K562 (cell line): ENCODE results near the gene MATN1. TPM values are rescaled to one million over a fixed set of nuclear protein-coding genes. Genes with fewer than 3 reads are reported as not detected.

Experiments
- ATAC-seq: fragments of 200-7000 bp; cut with Tn5 transposase; 3 replicates; pipeline ENCODE4 v1.9.1; 2020; ENCODE audit warnings: moderate library complexity
- BruUV-seq: library from RNA; stranded (reverse); fragments of 400-500 nt; replicated peaks from 2 replicates; lab custom pipeline; 2021; lab: Mats Ljungman, UMichigan
- CTCF ChIA-PET: fragments of 300-600 bp; formaldehyde crosslinking; extraction: SDS; loops from one replicate; lab custom pipeline; 2021; ENCODE audit warnings: low intra/inter-chr PET ratio; lab: Yijun Ruan, JAX
- POLR2A ChIA-PET: fragments of 300-600, 350-650 bp; sonication (Branson Sonifier 250); formaldehyde crosslinking; extraction: SDS; loops from one replicate; lab custom pipeline; 2021; ENCODE audit warnings: antibody characterized with exemption, inconsistent platforms; lab: Yijun Ruan, JAX
- DNase-seq, 4 experiments: peaks; one replicate each; pipeline versions ENCODE4 v3.0.0 to v3.0.0-alpha.2; 2011 to 2018; ENCODE audit warnings: low spot score in 3 of 4, mixed read lengths in 3 of 4; ENCODE audit errors: extremely low read depth in 1 of 4
- FAIRE-seq: peaks from 2 replicates; lab custom pipeline; 2011; peaks lifted over from hg19 to GRCh38; lab: Jason Lieb, UNC
- H2AFZ ChIP-seq: 2 replicates; pipeline ENCODE4 v1.6.0; 2011; ENCODE audit warnings: low read depth, low read length, control low read depth, inconsistent platforms
- H3K27ac ChIP-seq: fragments of 200-600 bp; 3 replicates; pipeline ENCODE4 v1.8.0; 2011; ENCODE audit warnings: low read depth, mild to moderate bottlenecking, control low read depth, inconsistent platforms, low read length, moderate library complexity, mixed read lengths; ENCODE audit errors: extremely low read depth
- H3K27me3 ChIP-seq, 2 experiments: fragments of 300-600 bp in 1 of 2; 2 replicates in 1 of 2; 3 replicates in 1 of 2; pipeline versions ENCODE4 v1.6.0 to v1.8.0; 2011; ENCODE audit warnings: inconsistent platforms in 2 of 2, low read length in 2 of 2, mild to moderate bottlenecking in 1 of 2, mixed read lengths in 1 of 2, moderate library complexity in 1 of 2; ENCODE audit not compliant: control insufficient read depth in 2 of 2, insufficient read depth in 2 of 2
- H3K36me3 ChIP-seq: fragments of 300-600 bp; 3 replicates; pipeline ENCODE4 v1.8.0; 2011; ENCODE audit warnings: mild to moderate bottlenecking, low read length, inconsistent platforms; ENCODE audit not compliant: control insufficient read depth, insufficient read depth
- H3K4me1 ChIP-seq, 2 experiments: fragments of 200-600 bp in 1 of 2; replicated peaks in 1 of 2; 2 replicates in 1 of 2; 3 replicates in 1 of 2; pipeline versions ENCODE4 v1.5.1 to v1.8.0; 2011; ENCODE audit warnings: inconsistent platforms in 2 of 2, low read length in 2 of 2, mild to moderate bottlenecking in 1 of 2, mixed read lengths in 1 of 2, moderate library complexity in 1 of 2; ENCODE audit not compliant: control insufficient read depth in 2 of 2, insufficient read depth in 2 of 2
- H3K4me2 ChIP-seq: 2 replicates; pipeline ENCODE4 v1.6.1; 2011; ENCODE audit warnings: low read length, control low read depth, inconsistent platforms, mixed read lengths; ENCODE audit not compliant: insufficient read depth
- H3K4me3 ChIP-seq: fragments of 200-600 bp; sonication (generic), shearing (Covaris generic); 2 replicates; pipeline ENCODE4 v1.5.1; 2016; ENCODE audit warnings: control low read depth, inconsistent platforms
- H3K79me2 ChIP-seq: fragments of 200-600 bp; 3 replicates; pipeline ENCODE4 v1.8.0; 2011; ENCODE audit warnings: low read length, inconsistent platforms; ENCODE audit not compliant: control insufficient read depth, insufficient read depth
- H3K9ac ChIP-seq, 2 experiments: 2 replicates each; pipeline versions ENCODE4 v1.6.0 to v1.6.1; 2011; ENCODE audit warnings: low read depth in 2 of 2, low read length in 2 of 2, control low read depth in 1 of 2, inconsistent platforms in 1 of 2, mild to moderate bottlenecking in 1 of 2, mixed read lengths in 1 of 2; ENCODE audit not compliant: insufficient read depth in 1 of 2
- H3K9me1 ChIP-seq: one replicate; pipeline ENCODE4 v1.6.0; 2011; ENCODE audit warnings: inconsistent platforms, mild to moderate bottlenecking, low read length, moderate library complexity; ENCODE audit not compliant: control insufficient read depth, insufficient read depth
- H3K9me3 ChIP-seq: replicated peaks from 2 replicates; pipeline ENCODE4 v1.5.1; 2011; ENCODE audit warnings: low read depth, low read length, inconsistent platforms; ENCODE audit not compliant: control insufficient read depth, insufficient read depth
- H4K20me1 ChIP-seq: replicated peaks from 2 replicates; pipeline ENCODE4 v1.6.1; 2011; ENCODE audit warnings: low read length, inconsistent platforms, mixed read lengths; ENCODE audit not compliant: control insufficient read depth, insufficient read depth
- ATF7 ChIP-seq: fragments of 450-650 bp; IDR thresholded peaks from 2 replicates; pipeline ENCODE4 v1.7.1; 2014; ENCODE audit warnings: mild to moderate bottlenecking, moderate library complexity
- FOSL1 ChIP-seq: fragments of 200-800 bp; sonication (Bioruptor generic); conservative IDR thresholded peaks from 2 replicates; pipeline ENCODE4 v1.6.1; 2016; ENCODE audit warnings: missing genetic modification characterization, missing compliant biosample characterization
- JUN ChIP-seq, 2 experiments: sonication (generic) in 1 of 2; formaldehyde crosslinking in 1 of 2; IDR thresholded peaks; 2 replicates each; pipeline versions ENCODE4 v1.6.1 to v1.8.0; 2012 to 2022; ENCODE audit warnings: borderline replicate concordance in 2 of 2, mild to moderate bottlenecking in 2 of 2, improper control_type of control experiment in 1 of 2, low read depth in 1 of 2, low read length in 1 of 2, missing genetic modification reagents in 1 of 2
- MAZ ChIP-seq, 2 experiments: fragments of 450-650 bp in 1 of 2; sonication (generic) in 1 of 2; formaldehyde crosslinking; IDR thresholded peaks in 1 of 2; conservative IDR thresholded peaks in 1 of 2; 2 replicates each; pipeline versions ENCODE4 v1.4.0 to v1.5.0; 2020; ENCODE audit warnings: mild to moderate bottlenecking in 1 of 2, missing genetic modification reagents in 1 of 2
- NRF1 ChIP-seq, 2 experiments: fragments of 450-650 bp; IDR thresholded peaks in 1 of 2; conservative IDR thresholded peaks in 1 of 2; 2 replicates each; pipeline ENCODE4 v1.6.1; 2014; ENCODE audit warnings: mild to moderate bottlenecking in 2 of 2
- POLR2B ChIP-seq: fragments of 450-650 bp; IDR thresholded peaks from 2 replicates; pipeline ENCODE4 v1.6.1; 2018; ENCODE audit warnings: low read depth; ENCODE audit not compliant: partially characterized antibody
- RBFOX2 ChIP-seq: fragments of 200-400 bp; formaldehyde crosslinking; IDR thresholded peaks from 2 replicates; pipeline ENCODE4 v1.6.1; 2017; ENCODE audit warnings: low read depth, mild to moderate bottlenecking, low read length, moderate library complexity
- WHSC1 ChIP-seq: IDR thresholded peaks from one replicate; pipeline ENCODE4 v1.6.1; 2012; ENCODE audit warnings: low read length, control low read depth, inconsistent platforms
- ZNF197 ChIP-seq: fragments of 200-800 bp; sonication (Bioruptor generic); IDR thresholded peaks from 2 replicates; pipeline ENCODE4 v1.6.1; 2016; ENCODE audit warnings: low read depth, missing genetic modification characterization, missing compliant biosample characterization
- WGBS: fragments of 100-300 bp; shearing (Covaris generic); methylation state at CpG from one replicate; pipeline ENCODE4 v1.1.6; 2016; ENCODE audit warnings: low coverage, mixed read lengths; ENCODE audit not compliant: insufficient coverage; ENCODE audit errors: missing lambda C conversion rate; 5-methylcytosine and 5-hydroxymethylcytosine counted together
- in situ Hi-C: fragments of 300-500 bp; cut with MboI; formaldehyde crosslinking; loops from 4 replicates; pipeline ENCODE4 v1.15.0; 2018; ENCODE audit warnings: inconsistent platforms, mixed read lengths
- intact Hi-C: fragments of 100-400 bp; cut with micrococcal nuclease; formaldehyde crosslinking; loops from 2 replicates; pipeline ENCODE4 v1.14.2; 2022
- polyA plus RNA-seq, 8 experiments: library from polyadenylated mRNA; depleted of rRNA in 4 of 8; stranded (reverse) in 5 of 8; unstranded in 3 of 8; fragments of >200 nt; fragmentation: Nextera tagmentation in 2 of 8; fragmentation: Illumina TruSeq in 1 of 8; extraction: Ambion mirVana in 2 of 8; extraction: Trizol in 1 of 8; gene quantifications; 2 replicates each; pipeline versions ENCODE4 v1.2.1 to v1.2.3, GENCODE V29; 2011 to 2014; ENCODE audit warnings: inconsistent platforms in 1 of 8, missing spikeins in 1 of 8
- total RNA-seq, 7 experiments: library from RNA; depleted of rRNA in 6 of 7; stranded (reverse); fragments of >200 nt in 6 of 7; fragmentation: Illumina TruSeq in 2 of 7; extraction: Trizol in 2 of 7; gene quantifications; 2 replicates each; pipeline versions ENCODE4 v1.2.1 to v1.2.3, GENCODE V29; 2011 to 2021; ENCODE audit warnings: low replicate concordance in 1 of 7
- TF ChIP-seq, protein P1 (sequence below): fragments of 200-800 bp; sonication (Bioruptor generic); IDR thresholded peaks from 2 replicates; pipeline ENCODE4 v1.6.1; 2017; ENCODE audit warnings: missing genetic modification characterization, missing compliant biosample characterization
- TF ChIP-seq, protein P2 (sequence below), 2 experiments: fragments of 450-650 bp in 1 of 2; sonication (generic) in 1 of 2; formaldehyde crosslinking in 1 of 2; IDR thresholded peaks in 1 of 2; conservative IDR thresholded peaks in 1 of 2; 2 replicates each; pipeline versions ENCODE4 v1.6.1 to v1.8.1; 2016 to 2023; ENCODE audit warnings: mild to moderate bottlenecking in 2 of 2, moderate library complexity in 2 of 2, inconsistent platforms in 1 of 2, missing genetic modification reagents in 1 of 2

Gene MATN1
- total and polyA plus RNA-seq, 9 of the 15 experiments (the other 6 are each of a cell fraction or from before 2014, with no cell fraction given): 0.10 to 2.3 (median 1.2) TPM

DNA sequence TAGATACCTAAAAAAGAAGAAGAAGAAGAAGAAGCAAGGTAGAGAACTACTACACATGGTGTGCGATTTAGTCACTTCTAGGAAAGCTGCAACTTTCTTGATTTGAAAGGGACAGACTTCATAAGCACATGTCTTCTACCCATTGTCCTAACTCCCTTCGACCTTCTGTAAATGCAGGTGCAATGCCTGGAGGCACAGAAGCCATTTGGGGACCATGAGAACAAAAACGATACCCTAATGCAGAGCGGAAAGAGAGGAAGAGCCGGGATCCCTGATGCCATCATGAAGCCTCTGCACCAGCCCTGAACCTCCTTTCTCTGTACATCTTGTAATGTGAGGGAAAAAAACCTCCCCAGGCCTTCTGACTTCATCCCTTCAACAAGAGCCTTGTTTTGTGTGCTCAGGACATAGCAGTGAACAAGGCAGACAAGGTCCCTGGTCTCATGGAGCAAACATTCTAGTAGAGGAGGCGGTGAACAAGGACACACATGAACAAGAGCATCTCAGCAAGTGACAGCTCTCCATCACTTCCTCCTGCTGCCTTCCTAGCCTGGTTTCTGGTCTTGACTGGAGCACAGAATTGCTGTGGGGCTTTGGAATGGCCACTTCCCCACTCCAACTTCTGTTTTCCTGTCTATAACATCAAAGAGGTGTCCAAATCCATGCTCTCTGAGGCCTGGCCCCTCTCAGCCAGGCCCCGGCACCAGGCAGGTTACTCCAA is 39.7 kb upstream of the MATN1 start (continued):
- no peak for TF ChIP-seq WHSC1
- no peak for TF ChIP-seq POLR2B
- TF ChIP-seq MAZ (CRISPR knock-in tag; conservative IDR thresholded peaks at IDR 0.05 in 1 of 2, IDR thresholded peaks at IDR 0.05 in 1 of 2): no peak
- TF ChIP-seq FOSL1 (tag): no peak

DNA sequence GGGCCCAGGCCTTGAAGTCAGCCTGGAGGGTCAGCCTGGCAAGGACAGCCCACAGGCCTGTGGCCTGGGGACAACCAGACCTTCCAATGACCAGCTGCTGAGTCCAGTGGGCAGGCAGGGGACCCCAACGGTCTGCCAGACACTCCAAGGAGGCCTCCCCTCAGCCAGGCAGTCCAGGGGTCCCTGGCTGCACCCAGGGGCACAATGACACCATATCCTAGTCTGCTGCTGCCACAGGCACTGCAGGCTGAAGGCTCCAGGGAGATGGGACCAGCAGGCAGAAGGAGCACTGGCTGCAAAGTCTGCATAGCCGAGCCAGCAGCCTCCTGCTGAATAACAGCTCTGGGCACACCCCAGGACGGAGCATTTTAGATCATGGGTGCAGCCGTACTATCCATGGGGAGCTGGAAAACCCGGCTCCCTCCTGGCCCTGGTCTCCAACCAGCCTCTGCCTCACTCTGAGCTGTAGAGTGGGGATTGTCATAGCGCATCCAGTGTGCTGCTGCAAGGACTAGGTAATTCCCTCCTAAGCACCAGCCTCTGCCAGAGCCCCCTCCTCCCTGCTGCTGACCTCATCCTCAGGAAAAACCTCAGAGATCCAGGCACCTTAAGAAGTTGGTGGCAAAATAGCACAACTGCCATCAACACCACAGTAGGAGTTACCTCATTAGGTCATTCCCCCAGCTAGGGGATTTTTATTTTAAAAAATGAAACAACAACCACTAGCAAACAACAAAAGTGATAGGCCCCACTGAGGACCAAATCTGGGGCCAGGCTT is 39.0 kb upstream of the MATN1 start:
- CTCF ChIA-PET: no interaction called here
- Histone ChIP-seq H3K4me1 (peaks cover 71 to 89% of the 10 kb centered on the region in 2 experiments), H3K36me3 (no peaks in the 10 kb centered on the region), H3K27me3 (no peaks in the 10 kb centered on the region; a peak in 1 of 5 replicates), H4K20me1 (no peaks in the 10 kb centered on the region), H3K9ac (peak overlapping the region; percentile 63 to 91), H3K9me1 (no peaks in the 10 kb centered on the region), H3K79me2 (peaks cover 5% of the 10 kb centered on the region; the same call in 1 of the 3 replicates), H3K27ac (peak overlapping the region; percentile 78), H3K4me3 (no peak overlapping the region), H3K9me3 (no peaks in the 10 kb centered on the region), H3K4me2 (no peak overlapping the region; the same call in 1 of the 2 replicates), H2AFZ (peak overlapping the region; percentile 92)
- POLR2A ChIA-PET: interaction anchor here (0.6 to 4.1 kb wide), 12 partner anchors 10 to 169 kb away, joined by 3 to 23 read pairs (median 3); no protein-coding TSS in a partner anchor
- no TSS peak for BruUV-seq
- WGBS: 72% methylated on average over 6 of the region's 6 CpGs
- in situ Hi-C loops: no loop called here
- intact Hi-C loops: loop anchor here (1.0 kb wide), 1 partner anchor 43 kb away; no protein-coding TSS in a partner anchor
- ATAC-seq: no peak; the same call in 2 of the 3 replicates
- no peak for DNase-seq
- FAIRE-seq: no peak
- TF ChIP-seq, protein P1, sequence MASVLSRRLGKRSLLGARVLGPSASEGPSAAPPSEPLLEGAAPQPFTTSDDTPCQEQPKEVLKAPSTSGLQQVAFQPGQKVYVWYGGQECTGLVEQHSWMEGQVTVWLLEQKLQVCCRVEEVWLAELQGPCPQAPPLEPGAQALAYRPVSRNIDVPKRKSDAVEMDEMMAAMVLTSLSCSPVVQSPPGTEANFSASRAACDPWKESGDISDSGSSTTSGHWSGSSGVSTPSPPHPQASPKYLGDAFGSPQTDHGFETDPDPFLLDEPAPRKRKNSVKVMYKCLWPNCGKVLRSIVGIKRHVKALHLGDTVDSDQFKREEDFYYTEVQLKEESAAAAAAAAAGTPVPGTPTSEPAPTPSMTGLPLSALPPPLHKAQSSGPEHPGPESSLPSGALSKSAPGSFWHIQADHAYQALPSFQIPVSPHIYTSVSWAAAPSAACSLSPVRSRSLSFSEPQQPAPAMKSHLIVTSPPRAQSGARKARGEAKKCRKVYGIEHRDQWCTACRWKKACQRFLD: peak; percentile 64
- TF ChIP-seq WHSC1 (peak; percentile 21), RBFOX2 (peak; percentile 16), ATF7 (peak; percentile 23; the same call in 1 of the 2 replicates), NRF1 (conservative IDR thresholded peaks at IDR 0.05 in 1 of 2, IDR thresholded peaks at IDR 0.05 in 1 of 2) (peak in 1 of 2 experiments; percentile 12; a peak in 1 of 4 replicates), ZNF197 (CRISPR knock-in tag) (0 out of 2 replicates have a peak, but pooled peaks have one; percentile 3), JUN (IDR thresholded peaks at IDR 0.05; ENCODE audit: borderline replicate concordance, low read depth, low read length) (peak; percentile 47; the same call in 1 of the 2 replicates), JUN (CRISPR knock-in tag; IDR thresholded peaks at IDR 0.05; ENCODE audit: borderline replicate concordance) (no peak)
- TF ChIP-seq, protein P2, sequence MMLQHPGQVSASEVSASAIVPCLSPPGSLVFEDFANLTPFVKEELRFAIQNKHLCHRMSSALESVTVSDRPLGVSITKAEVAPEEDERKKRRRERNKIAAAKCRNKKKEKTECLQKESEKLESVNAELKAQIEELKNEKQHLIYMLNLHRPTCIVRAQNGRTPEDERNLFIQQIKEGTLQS (IDR thresholded peaks at IDR 0.05): peak; percentile 84
- TF ChIP-seq, protein P2 (CRISPR knock-in tag; conservative IDR thresholded peaks at IDR 0.05): no peak
